Measurements from ENCODE around the gene DMD.

DNA sequence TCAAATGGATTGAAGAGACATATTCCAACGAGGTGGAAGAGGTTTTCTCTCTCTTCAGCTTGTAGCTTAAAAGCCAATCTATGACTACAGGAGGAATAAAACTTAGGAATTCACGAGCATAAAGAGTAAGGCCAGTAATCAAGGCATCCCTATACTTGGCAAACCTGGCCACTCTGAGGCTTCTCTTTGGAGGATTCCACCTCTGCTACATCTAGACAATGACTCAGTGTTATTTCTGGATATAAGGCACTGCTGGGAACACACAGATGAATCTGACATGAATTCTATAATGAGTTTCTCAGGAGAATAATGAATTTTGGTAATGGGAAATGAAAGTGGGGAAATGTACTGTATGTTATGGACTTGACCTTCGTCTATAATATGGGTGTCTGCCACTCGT is 1123.7 kb downstream of the DMD start:
- TF ChIP-seq, protein P1, sequence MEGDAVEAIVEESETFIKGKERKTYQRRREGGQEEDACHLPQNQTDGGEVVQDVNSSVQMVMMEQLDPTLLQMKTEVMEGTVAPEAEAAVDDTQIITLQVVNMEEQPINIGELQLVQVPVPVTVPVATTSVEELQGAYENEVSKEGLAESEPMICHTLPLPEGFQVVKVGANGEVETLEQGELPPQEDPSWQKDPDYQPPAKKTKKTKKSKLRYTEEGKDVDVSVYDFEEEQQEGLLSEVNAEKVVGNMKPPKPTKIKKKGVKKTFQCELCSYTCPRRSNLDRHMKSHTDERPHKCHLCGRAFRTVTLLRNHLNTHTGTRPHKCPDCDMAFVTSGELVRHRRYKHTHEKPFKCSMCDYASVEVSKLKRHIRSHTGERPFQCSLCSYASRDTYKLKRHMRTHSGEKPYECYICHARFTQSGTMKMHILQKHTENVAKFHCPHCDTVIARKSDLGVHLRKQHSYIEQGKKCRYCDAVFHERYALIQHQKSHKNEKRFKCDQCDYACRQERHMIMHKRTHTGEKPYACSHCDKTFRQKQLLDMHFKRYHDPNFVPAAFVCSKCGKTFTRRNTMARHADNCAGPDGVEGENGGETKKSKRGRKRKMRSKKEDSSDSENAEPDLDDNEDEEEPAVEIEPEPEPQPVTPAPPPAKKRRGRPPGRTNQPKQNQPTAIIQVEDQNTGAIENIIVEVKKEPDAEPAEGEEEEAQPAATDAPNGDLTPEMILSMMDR (IDR thresholded peaks at IDR 0.05), result no peak
- no peak for TF ChIP-seq EZH2phosphoT487 (IDR thresholded peaks at IDR 0.05)

All from neural progenitor cell (in vitro differentiated cells).